K562 treated with DMSO at 1 percent for 48 hours (cell line): ENCODE results near the gene LRRIQ1. TPM values are rescaled to one million over a fixed set of nuclear protein-coding genes. Genes with fewer than 3 reads are reported as not detected.

Experiments
- total RNA-seq: library from RNA; unstranded; fragments of 300-600 nt; gene quantifications from 2 replicates; pipeline ENCODE4 v1.2.3, GENCODE V29; 2022; ENCODE audit warnings: low replicate concordance; ENCODE audit errors: extremely low read depth

The LRRIQ1 gene
- total RNA-seq: not detected in 2 replicates

GRCh38 chr12:85036234-85036707 is at the start of gene LRRIQ1, which contains the start of gene TSPAN19:
Gene LRRIQ1 (plus strand): TSS chr12:85036351. CDS start chr12:85038177, 1,826 bp downstream.
Gene TSPAN19 (minus strand): TSS chr12:85036277. CDS start chr12:85029946, 6,331 bp downstream.

GRCh38 chr12:85280165-85280983 is 244.2 kb downstream of the LRRIQ1 start, which contains the start of gene ALX1:
Gene ALX1 (plus strand): TSS chr12:85280220. CDS start chr12:85280262, 42 bp downstream.

Other genes with a start within 250 kb of the LRRIQ1 start
- gene SLC6A15, start 123.6 kb upstream of the LRRIQ1 start, total RNA-seq: not detected in 2 replicates
- gene TSPAN19, start 74 bp upstream of the LRRIQ1 start, total RNA-seq: not detected in 2 replicates
- gene ALX1, start 243.9 kb downstream of the LRRIQ1 start, total RNA-seq: not detected in 2 replicates